Measurements from ENCODE around the gene STX5.

Gene STX5

GRCh38 chr11:62757846-62758788 lies 73.7 kb downstream of the STX5 start:
- Mint-ChIP-seq H3K36me3 (peaks cover 3 to 14% of the 10 kb centered on the region in 2 donors), H3K4me3 (no peak overlapping the region), H3K27me3 (no peaks in the 10 kb centered on the region), H3K27ac (no peak overlapping the region), H3K4me1 (peaks cover 13 to 26% of the 10 kb centered on the region in 2 donors), H3K9me3 (no peaks in the 10 kb centered on the region)
- ATAC-seq (replicated peaks) (no peak), DNase-seq (no peak)

All from stimulated activated naive B cell treated with anti-CD40 and anti-IgM and Interleukin-4, amounts not matched to agents 10 μg/mL and 1 μg/mL and 100 μg/mL, for 72 hours (primary cell).